HG03442 (cell line): ENCODE data around the gene TUBAL3.
A peak's percentile ranks its signal among the peaks of the same experiment; 100 is the strongest.
"Not testable (repeated sequence)": the region's sequence is repeated elsewhere in the genome, so short reads cannot be mapped to it uniquely, and the experiment has no call there.

Source experiments
- ATAC-seq: cut with Tn5 transposase; IDR thresholded peaks from one replicate; pipeline ENCODE4 v1.9.1; 2021; ENCODE audit warnings: mild to moderate bottlenecking, moderate library complexity; ENCODE audit not compliant: unreplicated experiment

TUBAL3 gene

DNA sequence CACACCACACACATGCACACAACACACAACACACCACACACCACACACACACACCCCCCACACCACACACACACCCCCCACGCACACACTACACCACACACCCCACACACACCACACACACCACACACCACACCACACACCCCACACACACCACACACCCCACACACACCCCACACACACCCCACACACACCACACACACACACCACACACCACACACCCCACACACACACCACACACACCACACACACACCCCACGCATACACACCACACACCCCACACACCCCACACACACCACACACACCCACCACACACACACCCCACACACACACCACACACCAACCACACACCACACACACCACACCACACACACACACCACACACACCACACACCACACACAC lies 23.4 kb downstream of the TUBAL3 start:
- no peak for ATAC-seq

GRCh38 chr10:5380395-5380794 lies 24.2 kb downstream of the TUBAL3 start:
- not testable (repeated sequence) for ATAC-seq

GRCh38 chr10:5379202-5379601 lies 25.4 kb downstream of the TUBAL3 start:
- not testable (repeated sequence) for ATAC-seq

DNA sequence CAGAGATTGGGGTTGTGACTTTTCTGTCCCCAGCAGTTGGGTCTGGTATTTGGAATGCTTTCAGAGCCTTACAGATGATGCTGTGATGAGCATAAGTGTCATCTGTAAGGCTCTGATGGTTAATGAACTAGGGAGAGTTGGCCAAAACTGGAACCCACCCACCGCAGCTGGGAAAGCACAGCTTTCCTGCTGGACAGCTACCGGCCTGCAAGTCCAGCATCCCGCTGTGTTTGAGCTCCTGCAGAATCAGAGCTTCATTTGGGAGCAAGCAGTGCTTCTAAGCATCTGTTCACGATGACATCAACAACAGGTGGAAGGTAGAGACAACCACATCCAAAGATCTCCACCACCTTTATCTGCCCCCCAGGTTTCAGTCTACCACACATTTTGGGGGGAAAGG lies 28.2 kb downstream of the TUBAL3 start:
- ATAC-seq = no peak

DNA sequence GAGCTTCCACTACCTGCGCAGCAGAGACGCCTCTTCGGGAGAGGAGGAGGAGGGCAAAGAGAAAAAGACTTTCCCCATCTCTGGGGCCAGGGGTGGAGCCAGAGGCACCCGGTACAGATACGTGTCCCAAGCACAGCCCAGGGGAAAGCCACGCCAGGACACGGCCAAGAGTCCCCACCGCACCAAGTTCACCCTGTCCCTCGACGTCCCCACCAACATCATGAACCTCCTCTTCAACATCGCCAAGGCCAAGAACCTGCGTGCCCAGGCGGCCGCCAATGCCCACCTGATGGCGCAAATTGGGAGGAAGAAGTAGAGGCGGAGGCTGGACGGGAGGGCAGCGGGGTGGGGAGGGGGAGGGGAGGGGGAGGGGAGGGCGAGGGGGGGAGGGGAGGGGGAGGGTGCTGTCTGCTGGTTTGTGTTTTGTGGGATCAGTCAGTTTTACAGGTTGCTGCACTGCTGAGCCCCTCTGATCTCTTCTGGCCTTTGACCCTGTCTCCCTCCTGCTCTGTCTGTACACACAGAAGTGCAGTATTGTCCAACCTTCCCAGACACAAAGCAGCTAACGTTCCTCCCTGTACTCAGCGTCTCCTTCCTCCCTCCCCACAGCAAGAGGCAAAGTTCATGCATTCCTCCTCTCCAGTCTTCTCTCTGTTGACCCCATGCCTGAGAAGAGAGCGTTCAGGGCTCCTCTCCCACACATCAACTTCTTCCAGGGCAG lies 30.6 kb downstream of the TUBAL3 start:
- no peak for ATAC-seq

DNA sequence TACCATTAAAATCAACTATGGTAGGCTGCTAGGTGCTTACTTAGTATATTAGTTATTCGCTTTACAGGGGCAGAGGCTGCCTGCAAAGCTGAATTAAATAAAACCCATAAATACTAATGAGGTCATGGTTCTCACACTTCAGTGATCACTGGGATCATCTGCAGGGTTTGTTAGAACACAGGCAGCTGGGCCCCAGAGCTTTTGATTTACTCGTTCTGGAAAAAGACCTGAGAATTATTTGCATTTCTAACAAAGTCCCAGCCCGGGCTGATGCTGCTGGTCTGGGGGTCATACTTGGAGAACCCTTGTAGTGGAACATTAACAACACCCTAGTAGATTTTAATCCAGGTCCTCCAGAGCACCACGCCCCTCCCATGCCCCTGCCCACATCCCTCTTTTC lies 31.3 kb downstream of the TUBAL3 start:
- no peak for ATAC-seq

- ATAC-seq = no peak
Measured at GRCh38 chr10:5370493-5371352, 33.9 kb downstream of the TUBAL3 start.

- no peak for ATAC-seq
Measured at GRCh38 chr10:5369362-5370158, 35.1 kb downstream of the TUBAL3 start.

GRCh38 chr10:5365928-5366327 lies 38.7 kb downstream of the TUBAL3 start:
- ATAC-seq = no peak

GRCh38 chr10:5364890-5365338 lies 39.7 kb downstream of the TUBAL3 start, which contains the start of gene UCN3:
Gene UCN3, plus strand, starts transcription at chr10:5364966. Its CDS starts 8,755 bp downstream, at chr10:5373721.
- ATAC-seq = no peak

GRCh38 chr10:5364374-5364773 lies 40.3 kb downstream of the TUBAL3 start:
- no peak for ATAC-seq

GRCh38 chr10:5362873-5363272 lies 41.8 kb downstream of the TUBAL3 start:
- ATAC-seq = no peak

GRCh38 chr10:5361966-5362365 lies 42.7 kb downstream of the TUBAL3 start:
- ATAC-seq = no peak

- no peak for ATAC-seq
Measured at GRCh38 chr10:5360318-5360915, 44.2 kb downstream of the TUBAL3 start.

GRCh38 chr10:5356302-5356763 lies 48.3 kb downstream of the TUBAL3 start:
- no peak for ATAC-seq

- ATAC-seq = no peak
Measured at GRCh38 chr10:5355594-5356301, 48.9 kb downstream of the TUBAL3 start.

GRCh38 chr10:5354068-5354467 lies 50.6 kb downstream of the TUBAL3 start:
- peak; percentile 70 for ATAC-seq

DNA sequence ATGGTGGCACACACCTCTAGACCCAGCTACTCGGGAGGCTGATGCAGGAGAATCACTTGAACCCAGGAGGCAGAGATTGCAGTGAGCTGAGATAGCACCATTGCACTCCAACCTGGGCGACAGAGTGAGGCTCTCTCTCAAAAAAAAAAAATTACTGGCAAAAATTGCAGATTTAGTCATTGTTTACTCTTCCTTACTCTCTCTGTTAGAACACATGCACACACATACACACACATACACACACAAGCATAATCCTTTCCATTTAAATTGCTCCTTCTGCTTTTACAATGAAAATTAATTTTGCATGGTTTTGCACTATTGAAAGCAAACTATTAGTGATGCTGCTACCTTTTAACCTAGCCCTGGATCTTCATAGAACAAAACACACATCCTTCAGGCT lies 55.3 kb downstream of the TUBAL3 start:
- ATAC-seq = no peak

- ATAC-seq = no peak
Measured at GRCh38 chr10:5346881-5347280, 57.7 kb downstream of the TUBAL3 start.

DNA sequence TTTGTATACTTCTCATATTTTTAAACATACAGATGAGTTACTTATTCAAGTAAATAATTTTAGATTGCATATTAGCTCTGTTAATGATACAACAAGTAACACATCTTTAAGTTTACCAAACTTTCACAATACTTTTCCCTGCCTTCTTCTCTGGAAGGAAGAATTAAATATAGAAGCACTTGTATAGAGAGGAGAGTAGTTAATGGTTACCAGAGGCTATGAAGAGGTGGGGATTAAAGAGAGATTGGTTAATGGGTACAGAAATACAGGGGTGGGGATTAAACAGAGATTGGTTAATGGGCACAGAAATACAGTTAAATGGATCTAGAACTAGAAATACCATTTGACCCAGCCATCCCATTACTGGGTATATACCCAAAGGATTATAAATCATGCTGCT lies 59.9 kb downstream of the TUBAL3 start:
- no peak for ATAC-seq
